ENCODE data around the gene TAS2R50.
A peak's percentile ranks its signal among the peaks of the same experiment; 100 is the strongest.

The TAS2R50 gene

GRCh38 chr12:10952645-10953044, 34.1 kb downstream of the TAS2R50 start:
- DNase-seq (ENCODE audit: low spot score), result no peak

GRCh38 chr12:10943167-10943566, 43.5 kb downstream of the TAS2R50 start:
- no peak for DNase-seq (ENCODE audit: low spot score)

GRCh38 chr12:10941916-10942607, 44.6 kb downstream of the TAS2R50 start:
- no peak for DNase-seq (ENCODE audit: low spot score)

GRCh38 chr12:10941369-10941768, 45.3 kb downstream of the TAS2R50 start:
- no peak for DNase-seq (ENCODE audit: low spot score)

- peak; percentile 5 for DNase-seq (ENCODE audit: low spot score)
Measured at GRCh38 chr12:10940389-10940788, 46.3 kb downstream of the TAS2R50 start.

GRCh38 chr12:10939163-10939562, 47.5 kb downstream of the TAS2R50 start, which contains the start of gene TAS2R14:
Gene TAS2R14 (minus strand): TSS chr12:10939263. CDS start chr12:10939207, 56 bp downstream.
- DNase-seq (ENCODE audit: low spot score), result no peak

GRCh38 chr12:10936506-10936905, 50.2 kb downstream of the TAS2R50 start:
- no peak for DNase-seq (ENCODE audit: low spot score)

All from RKO (cell line).